WTC11 (cell line): ENCODE results near the gene TRAIP. TPM values are rescaled to one million over a fixed set of nuclear protein-coding genes. Genes with fewer than 3 reads are reported as not detected.

Source experiments
- CREB1 ChIP-seq: sonication (generic); formaldehyde crosslinking; IDR thresholded peaks from 2 replicates; pipeline ENCODE4 v1.8.0; 2023; ENCODE audit warnings: mild to moderate bottlenecking, missing genetic modification reagents
- CREM ChIP-seq: sonication (generic); formaldehyde crosslinking; IDR thresholded peaks from 2 replicates; pipeline ENCODE4 v1.8.1; 2022; ENCODE audit warnings: mild to moderate bottlenecking, missing genetic modification reagents, moderate library complexity
- ELF4 ChIP-seq: sonication (generic); formaldehyde crosslinking; IDR thresholded peaks from 2 replicates; pipeline ENCODE4 v1.8.1; 2022; ENCODE audit warnings: low read depth, mild to moderate bottlenecking, moderate library complexity, missing genetic modification reagents
- GABPB1 ChIP-seq: sonication (generic); formaldehyde crosslinking; IDR thresholded peaks from 2 replicates; pipeline ENCODE4 v1.8.1; 2023; ENCODE audit warnings: mild to moderate bottlenecking, missing genetic modification reagents
- KAT7 ChIP-seq: sonication (generic); formaldehyde crosslinking; IDR thresholded peaks from 2 replicates; pipeline ENCODE4 v1.8.1; 2023; ENCODE audit warnings: missing genetic modification reagents, mild to moderate bottlenecking, borderline replicate concordance
- NFATC4 ChIP-seq: fragments of 250-450 bp; sonication (Bioruptor Pico); IDR thresholded peaks from 2 replicates; pipeline ENCODE4 v1.9.0; 2021; ENCODE audit warnings: mild to moderate bottlenecking
- OVOL2 ChIP-seq: fragments of 250-450 bp; sonication (Bioruptor Pico); IDR thresholded peaks from 2 replicates; pipeline ENCODE4 v1.9.0; 2021; ENCODE audit warnings: mild to moderate bottlenecking, borderline replicate concordance
- RELA ChIP-seq: sonication (generic); formaldehyde crosslinking; IDR thresholded peaks from 2 replicates; pipeline ENCODE4 v1.8.1; 2022; ENCODE audit warnings: missing genetic modification reagents, mild to moderate bottlenecking, borderline replicate concordance
- RORB ChIP-seq: fragments of 250-450 bp; sonication (Bioruptor Pico); IDR thresholded peaks from 2 replicates; pipeline ENCODE4 v1.9.0; 2021; ENCODE audit warnings: mild to moderate bottlenecking
- TCF7 ChIP-seq: sonication (generic); formaldehyde crosslinking; IDR thresholded peaks from 2 replicates; pipeline ENCODE4 v1.8.0; 2022; ENCODE audit warnings: mild to moderate bottlenecking, low read depth, missing genetic modification reagents, moderate library complexity
- TEAD4 ChIP-seq: sonication (generic); formaldehyde crosslinking; IDR thresholded peaks from 2 replicates; pipeline ENCODE4 v1.8.0; 2022; ENCODE audit warnings: mild to moderate bottlenecking, missing genetic modification reagents
- ZBTB21 ChIP-seq: sonication (generic); formaldehyde crosslinking; IDR thresholded peaks from 2 replicates; pipeline ENCODE4 v1.8.1; 2023; ENCODE audit warnings: mild to moderate bottlenecking, missing genetic modification reagents, borderline replicate concordance
- total RNA-seq: library from RNA; stranded (reverse); gene quantifications from 3 replicates; pipeline ENCODE4 v1.2.3, GENCODE V29; 2021
- TF ChIP-seq, protein P1 (sequence below): sonication (generic); formaldehyde crosslinking; IDR thresholded peaks from 2 replicates; pipeline ENCODE4 v1.8.1; 2023; ENCODE audit warnings: mild to moderate bottlenecking, missing genetic modification reagents, borderline replicate concordance
- TF ChIP-seq, protein P2 (sequence below): fragments of 250-450 bp; sonication (Bioruptor Pico); IDR thresholded peaks from 2 replicates; pipeline ENCODE4 v1.8.0; 2021; ENCODE audit warnings: mild to moderate bottlenecking
- TF ChIP-seq, protein P3 (sequence below): fragments of 250-450 bp; sonication (Bioruptor Pico); IDR thresholded peaks from 2 replicates; pipeline ENCODE4 v1.9.0; 2021; ENCODE audit warnings: mild to moderate bottlenecking
- TF ChIP-seq, protein P4 (sequence below): sonication (generic); formaldehyde crosslinking; IDR thresholded peaks from 2 replicates; pipeline ENCODE4 v1.8.1; 2022; ENCODE audit warnings: mild to moderate bottlenecking, missing genetic modification reagents, moderate library complexity, borderline replicate concordance
- TF ChIP-seq, protein P5 (sequence below): sonication (generic); formaldehyde crosslinking; IDR thresholded peaks from 2 replicates; pipeline ENCODE4 v1.8.1; 2022; ENCODE audit warnings: low read depth, mild to moderate bottlenecking, moderate library complexity, missing genetic modification reagents, borderline replicate concordance
- TF ChIP-seq, protein P6 (sequence below): fragments of 250-450 bp; sonication (Bioruptor Pico); IDR thresholded peaks from 2 replicates; pipeline ENCODE4 v2.1.2; 2022; ENCODE audit warnings: mild to moderate bottlenecking, moderate library complexity
- TF ChIP-seq, protein P7 (sequence below): fragments of 200-600 bp; IDR thresholded peaks from 2 replicates; pipeline ENCODE4 v1.8.0; 2022; ENCODE audit warnings: antibody characterized with exemption
- TF ChIP-seq, protein P8 (sequence below): sonication (generic); formaldehyde crosslinking; IDR thresholded peaks from 2 replicates; pipeline ENCODE4 v1.8.0; 2022; ENCODE audit warnings: missing genetic modification reagents

The TRAIP gene
- total RNA-seq, 1 experiment from 2014 or later = 25.9 TPM

DNA sequence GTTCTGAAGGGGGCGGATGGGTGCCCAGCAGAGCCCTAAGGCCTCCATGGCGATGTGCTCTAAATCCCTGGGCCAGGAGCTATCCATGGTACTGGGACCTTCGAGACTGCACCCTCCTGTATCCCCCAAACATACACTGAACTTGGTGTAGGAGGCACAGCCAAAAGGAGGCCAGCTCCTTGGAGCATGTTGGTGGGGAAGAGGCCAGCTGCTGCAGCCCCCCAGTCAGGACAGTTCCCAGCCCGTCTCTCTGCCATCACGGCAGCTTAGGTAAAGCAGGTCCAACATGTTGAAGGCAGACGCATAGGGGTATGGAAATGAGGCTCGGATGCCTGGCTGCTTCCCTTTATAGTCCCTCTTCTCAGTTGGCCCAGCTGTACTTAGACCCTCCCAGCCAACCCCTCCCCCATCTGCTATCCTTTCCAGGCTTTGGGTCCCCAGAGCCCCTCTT is 11.5 kb upstream of the TRAIP start (continued):
- TF ChIP-seq TCF7 (CRISPR knock-in tag) (no peak), CREM (peak; percentile 85; the same call in 1 of the 2 replicates), GABPB1 (no peak), ELF4 (CRISPR knock-in tag) (no peak), OVOL2 (CRISPR knock-in tag) (no peak), KAT7 (CRISPR knock-in tag) (no peak), RELA (CRISPR knock-in tag) (no peak), TEAD4 (peak; percentile 83; the same call in 1 of the 2 replicates), CREB1 (CRISPR knock-in tag) (peak; percentile 56; the same call in 1 of the 2 replicates), NFATC4 (CRISPR knock-in tag) (no peak), ZBTB21 (no peak), RORB (CRISPR knock-in tag) (no peak)
- TF ChIP-seq, protein P1, sequence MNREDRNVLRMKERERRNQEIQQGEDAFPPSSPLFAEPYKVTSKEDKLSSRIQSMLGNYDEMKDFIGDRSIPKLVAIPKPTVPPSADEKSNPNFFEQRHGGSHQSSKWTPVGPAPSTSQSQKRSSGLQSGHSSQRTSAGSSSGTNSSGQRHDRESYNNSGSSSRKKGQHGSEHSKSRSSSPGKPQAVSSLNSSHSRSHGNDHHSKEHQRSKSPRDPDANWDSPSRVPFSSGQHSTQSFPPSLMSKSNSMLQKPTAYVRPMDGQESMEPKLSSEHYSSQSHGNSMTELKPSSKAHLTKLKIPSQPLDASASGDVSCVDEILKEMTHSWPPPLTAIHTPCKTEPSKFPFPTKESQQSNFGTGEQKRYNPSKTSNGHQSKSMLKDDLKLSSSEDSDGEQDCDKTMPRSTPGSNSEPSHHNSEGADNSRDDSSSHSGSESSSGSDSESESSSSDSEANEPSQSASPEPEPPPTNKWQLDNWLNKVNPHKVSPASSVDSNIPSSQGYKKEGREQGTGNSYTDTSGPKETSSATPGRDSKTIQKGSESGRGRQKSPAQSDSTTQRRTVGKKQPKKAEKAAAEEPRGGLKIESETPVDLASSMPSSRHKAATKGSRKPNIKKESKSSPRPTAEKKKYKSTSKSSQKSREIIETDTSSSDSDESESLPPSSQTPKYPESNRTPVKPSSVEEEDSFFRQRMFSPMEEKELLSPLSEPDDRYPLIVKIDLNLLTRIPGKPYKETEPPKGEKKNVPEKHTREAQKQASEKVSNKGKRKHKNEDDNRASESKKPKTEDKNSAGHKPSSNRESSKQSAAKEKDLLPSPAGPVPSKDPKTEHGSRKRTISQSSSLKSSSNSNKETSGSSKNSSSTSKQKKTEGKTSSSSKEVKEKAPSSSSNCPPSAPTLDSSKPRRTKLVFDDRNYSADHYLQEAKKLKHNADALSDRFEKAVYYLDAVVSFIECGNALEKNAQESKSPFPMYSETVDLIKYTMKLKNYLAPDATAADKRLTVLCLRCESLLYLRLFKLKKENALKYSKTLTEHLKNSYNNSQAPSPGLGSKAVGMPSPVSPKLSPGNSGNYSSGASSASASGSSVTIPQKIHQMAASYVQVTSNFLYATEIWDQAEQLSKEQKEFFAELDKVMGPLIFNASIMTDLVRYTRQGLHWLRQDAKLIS (CRISPR knock-in tag) = no peak
- TF ChIP-seq, protein P2, sequence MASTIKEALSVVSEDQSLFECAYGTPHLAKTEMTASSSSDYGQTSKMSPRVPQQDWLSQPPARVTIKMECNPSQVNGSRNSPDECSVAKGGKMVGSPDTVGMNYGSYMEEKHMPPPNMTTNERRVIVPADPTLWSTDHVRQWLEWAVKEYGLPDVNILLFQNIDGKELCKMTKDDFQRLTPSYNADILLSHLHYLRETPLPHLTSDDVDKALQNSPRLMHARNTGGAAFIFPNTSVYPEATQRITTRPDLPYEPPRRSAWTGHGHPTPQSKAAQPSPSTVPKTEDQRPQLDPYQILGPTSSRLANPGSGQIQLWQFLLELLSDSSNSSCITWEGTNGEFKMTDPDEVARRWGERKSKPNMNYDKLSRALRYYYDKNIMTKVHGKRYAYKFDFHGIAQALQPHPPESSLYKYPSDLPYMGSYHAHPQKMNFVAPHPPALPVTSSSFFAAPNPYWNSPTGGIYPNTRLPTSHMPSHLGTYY (CRISPR knock-in tag) = no peak
- TF ChIP-seq, protein P3, sequence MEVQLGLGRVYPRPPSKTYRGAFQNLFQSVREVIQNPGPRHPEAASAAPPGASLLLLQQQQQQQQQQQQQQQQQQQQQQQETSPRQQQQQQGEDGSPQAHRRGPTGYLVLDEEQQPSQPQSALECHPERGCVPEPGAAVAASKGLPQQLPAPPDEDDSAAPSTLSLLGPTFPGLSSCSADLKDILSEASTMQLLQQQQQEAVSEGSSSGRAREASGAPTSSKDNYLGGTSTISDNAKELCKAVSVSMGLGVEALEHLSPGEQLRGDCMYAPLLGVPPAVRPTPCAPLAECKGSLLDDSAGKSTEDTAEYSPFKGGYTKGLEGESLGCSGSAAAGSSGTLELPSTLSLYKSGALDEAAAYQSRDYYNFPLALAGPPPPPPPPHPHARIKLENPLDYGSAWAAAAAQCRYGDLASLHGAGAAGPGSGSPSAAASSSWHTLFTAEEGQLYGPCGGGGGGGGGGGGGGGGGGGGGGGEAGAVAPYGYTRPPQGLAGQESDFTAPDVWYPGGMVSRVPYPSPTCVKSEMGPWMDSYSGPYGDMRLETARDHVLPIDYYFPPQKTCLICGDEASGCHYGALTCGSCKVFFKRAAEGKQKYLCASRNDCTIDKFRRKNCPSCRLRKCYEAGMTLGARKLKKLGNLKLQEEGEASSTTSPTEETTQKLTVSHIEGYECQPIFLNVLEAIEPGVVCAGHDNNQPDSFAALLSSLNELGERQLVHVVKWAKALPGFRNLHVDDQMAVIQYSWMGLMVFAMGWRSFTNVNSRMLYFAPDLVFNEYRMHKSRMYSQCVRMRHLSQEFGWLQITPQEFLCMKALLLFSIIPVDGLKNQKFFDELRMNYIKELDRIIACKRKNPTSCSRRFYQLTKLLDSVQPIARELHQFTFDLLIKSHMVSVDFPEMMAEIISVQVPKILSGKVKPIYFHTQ (CRISPR knock-in tag) = no peak
- TF ChIP-seq, protein P4, sequence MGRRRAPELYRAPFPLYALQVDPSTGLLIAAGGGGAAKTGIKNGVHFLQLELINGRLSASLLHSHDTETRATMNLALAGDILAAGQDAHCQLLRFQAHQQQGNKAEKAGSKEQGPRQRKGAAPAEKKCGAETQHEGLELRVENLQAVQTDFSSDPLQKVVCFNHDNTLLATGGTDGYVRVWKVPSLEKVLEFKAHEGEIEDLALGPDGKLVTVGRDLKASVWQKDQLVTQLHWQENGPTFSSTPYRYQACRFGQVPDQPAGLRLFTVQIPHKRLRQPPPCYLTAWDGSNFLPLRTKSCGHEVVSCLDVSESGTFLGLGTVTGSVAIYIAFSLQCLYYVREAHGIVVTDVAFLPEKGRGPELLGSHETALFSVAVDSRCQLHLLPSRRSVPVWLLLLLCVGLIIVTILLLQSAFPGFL (CRISPR knock-in tag) = no peak
- TF ChIP-seq, protein P5, sequence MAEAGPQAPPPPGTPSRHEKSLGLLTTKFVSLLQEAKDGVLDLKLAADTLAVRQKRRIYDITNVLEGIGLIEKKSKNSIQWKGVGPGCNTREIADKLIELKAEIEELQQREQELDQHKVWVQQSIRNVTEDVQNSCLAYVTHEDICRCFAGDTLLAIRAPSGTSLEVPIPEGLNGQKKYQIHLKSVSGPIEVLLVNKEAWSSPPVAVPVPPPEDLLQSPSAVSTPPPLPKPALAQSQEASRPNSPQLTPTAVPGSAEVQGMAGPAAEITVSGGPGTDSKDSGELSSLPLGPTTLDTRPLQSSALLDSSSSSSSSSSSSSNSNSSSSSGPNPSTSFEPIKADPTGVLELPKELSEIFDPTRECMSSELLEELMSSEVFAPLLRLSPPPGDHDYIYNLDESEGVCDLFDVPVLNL (CRISPR knock-in tag) = no peak
- TF ChIP-seq, protein P6, sequence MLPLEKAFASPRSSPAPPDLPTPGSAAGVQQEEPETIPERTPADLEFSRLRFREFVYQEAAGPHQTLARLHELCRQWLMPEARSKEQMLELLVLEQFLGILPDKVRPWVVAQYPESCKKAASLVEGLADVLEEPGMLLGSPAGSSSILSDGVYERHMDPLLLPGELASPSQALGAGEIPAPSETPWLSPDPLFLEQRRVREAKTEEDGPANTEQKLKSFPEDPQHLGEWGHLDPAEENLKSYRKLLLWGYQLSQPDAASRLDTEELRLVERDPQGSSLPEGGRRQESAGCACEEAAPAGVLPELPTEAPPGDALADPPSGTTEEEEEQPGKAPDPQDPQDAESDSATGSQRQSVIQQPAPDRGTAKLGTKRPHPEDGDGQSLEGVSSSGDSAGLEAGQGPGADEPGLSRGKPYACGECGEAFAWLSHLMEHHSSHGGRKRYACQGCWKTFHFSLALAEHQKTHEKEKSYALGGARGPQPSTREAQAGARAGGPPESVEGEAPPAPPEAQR (CRISPR knock-in tag) = no peak
- TF ChIP-seq, protein P7, sequence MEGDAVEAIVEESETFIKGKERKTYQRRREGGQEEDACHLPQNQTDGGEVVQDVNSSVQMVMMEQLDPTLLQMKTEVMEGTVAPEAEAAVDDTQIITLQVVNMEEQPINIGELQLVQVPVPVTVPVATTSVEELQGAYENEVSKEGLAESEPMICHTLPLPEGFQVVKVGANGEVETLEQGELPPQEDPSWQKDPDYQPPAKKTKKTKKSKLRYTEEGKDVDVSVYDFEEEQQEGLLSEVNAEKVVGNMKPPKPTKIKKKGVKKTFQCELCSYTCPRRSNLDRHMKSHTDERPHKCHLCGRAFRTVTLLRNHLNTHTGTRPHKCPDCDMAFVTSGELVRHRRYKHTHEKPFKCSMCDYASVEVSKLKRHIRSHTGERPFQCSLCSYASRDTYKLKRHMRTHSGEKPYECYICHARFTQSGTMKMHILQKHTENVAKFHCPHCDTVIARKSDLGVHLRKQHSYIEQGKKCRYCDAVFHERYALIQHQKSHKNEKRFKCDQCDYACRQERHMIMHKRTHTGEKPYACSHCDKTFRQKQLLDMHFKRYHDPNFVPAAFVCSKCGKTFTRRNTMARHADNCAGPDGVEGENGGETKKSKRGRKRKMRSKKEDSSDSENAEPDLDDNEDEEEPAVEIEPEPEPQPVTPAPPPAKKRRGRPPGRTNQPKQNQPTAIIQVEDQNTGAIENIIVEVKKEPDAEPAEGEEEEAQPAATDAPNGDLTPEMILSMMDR = no peak
- TF ChIP-seq, protein P8, sequence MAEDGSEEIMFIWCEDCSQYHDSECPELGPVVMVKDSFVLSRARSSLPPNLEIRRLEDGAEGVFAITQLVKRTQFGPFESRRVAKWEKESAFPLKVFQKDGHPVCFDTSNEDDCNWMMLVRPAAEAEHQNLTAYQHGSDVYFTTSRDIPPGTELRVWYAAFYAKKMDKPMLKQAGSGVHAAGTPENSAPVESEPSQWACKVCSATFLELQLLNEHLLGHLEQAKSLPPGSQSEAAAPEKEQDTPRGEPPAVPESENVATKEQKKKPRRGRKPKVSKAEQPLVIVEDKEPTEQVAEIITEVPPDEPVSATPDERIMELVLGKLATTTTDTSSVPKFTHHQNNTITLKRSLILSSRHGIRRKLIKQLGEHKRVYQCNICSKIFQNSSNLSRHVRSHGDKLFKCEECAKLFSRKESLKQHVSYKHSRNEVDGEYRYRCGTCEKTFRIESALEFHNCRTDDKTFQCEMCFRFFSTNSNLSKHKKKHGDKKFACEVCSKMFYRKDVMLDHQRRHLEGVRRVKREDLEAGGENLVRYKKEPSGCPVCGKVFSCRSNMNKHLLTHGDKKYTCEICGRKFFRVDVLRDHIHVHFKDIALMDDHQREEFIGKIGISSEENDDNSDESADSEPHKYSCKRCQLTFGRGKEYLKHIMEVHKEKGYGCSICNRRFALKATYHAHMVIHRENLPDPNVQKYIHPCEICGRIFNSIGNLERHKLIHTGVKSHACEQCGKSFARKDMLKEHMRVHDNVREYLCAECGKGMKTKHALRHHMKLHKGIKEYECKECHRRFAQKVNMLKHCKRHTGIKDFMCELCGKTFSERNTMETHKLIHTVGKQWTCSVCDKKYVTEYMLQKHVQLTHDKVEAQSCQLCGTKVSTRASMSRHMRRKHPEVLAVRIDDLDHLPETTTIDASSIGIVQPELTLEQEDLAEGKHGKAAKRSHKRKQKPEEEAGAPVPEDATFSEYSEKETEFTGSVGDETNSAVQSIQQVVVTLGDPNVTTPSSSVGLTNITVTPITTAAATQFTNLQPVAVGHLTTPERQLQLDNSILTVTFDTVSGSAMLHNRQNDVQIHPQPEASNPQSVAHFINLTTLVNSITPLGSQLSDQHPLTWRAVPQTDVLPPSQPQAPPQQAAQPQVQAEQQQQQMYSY (CRISPR knock-in tag) = no peak
